HUES64 (cell line): ENCODE data around the gene FAM13A.

ENCODE experiments used
- H3K27ac ChIP-seq: 2 replicates; pipeline ENCODE4 v1.7.0; 2013; ENCODE audit warnings: low read depth, low read length, inconsistent platforms
- H3K27me3 ChIP-seq: 2 replicates; pipeline ENCODE4 v1.6.1; 2013; ENCODE audit warnings: mild to moderate bottlenecking, low read length; ENCODE audit not compliant: insufficient read depth
- H3K36me3 ChIP-seq: 2 replicates; pipeline ENCODE4 v1.6.1; 2013; ENCODE audit warnings: mild to moderate bottlenecking, low read length; ENCODE audit not compliant: insufficient read depth
- H3K4me1 ChIP-seq: 2 replicates; pipeline ENCODE4 v1.6.1; 2013; ENCODE audit warnings: mild to moderate bottlenecking, low read length, moderate library complexity; ENCODE audit not compliant: insufficient read depth
- H3K4me3 ChIP-seq: 2 replicates; pipeline ENCODE4 v1.5.1; 2013; ENCODE audit warnings: mild to moderate bottlenecking, low read length, moderate library complexity
- H3K9ac ChIP-seq: 2 replicates; pipeline ENCODE4 v1.6.1; 2013; ENCODE audit warnings: mild to moderate bottlenecking, low read depth, low read length
- H3K9me3 ChIP-seq: 2 replicates; pipeline ENCODE4 v1.6.1; 2013; ENCODE audit warnings: low read depth, low read length; ENCODE audit not compliant: insufficient read depth
- WGBS: fragments of 150-250, 120-280 bp; methylation state at CpG from one replicate; pipeline ENCODE4 v1.1.7; 2013; ENCODE audit warnings: missing lambda C conversion rate; 5-methylcytosine and 5-hydroxymethylcytosine counted together

FAM13A gene

DNA sequence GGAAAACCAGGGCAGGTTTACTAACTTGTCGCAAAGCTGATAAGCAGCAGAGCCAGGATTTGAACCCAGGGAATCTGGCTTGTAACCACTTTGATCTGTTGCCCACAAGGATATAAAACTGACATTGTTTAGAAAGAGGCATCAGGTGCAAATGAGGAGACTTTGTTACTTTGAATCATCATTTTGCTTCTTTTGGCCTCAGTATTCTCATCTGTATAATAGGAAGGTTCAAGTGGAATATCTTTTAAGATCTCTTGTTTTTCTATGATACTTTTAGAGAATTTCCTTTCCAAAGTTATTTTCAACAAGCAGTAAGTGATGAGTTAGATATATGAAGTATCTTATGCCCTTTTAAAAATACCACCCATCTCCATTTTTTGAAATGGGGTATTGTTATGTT lies 301.5 kb downstream of the FAM13A start:
- 91% methylated on average over 1 of the region's 1 CpG for WGBS
- Histone ChIP-seq H3K27ac (no peak overlapping the region), H3K27me3 (no peaks in the 10 kb centered on the region), H3K4me3 (no peak overlapping the region), H3K36me3 (peaks cover 12% of the 10 kb centered on the region), H3K9me3 (no peaks in the 10 kb centered on the region), H3K9ac (no peak overlapping the region), H3K4me1 (peaks cover 24% of the 10 kb centered on the region)

DNA sequence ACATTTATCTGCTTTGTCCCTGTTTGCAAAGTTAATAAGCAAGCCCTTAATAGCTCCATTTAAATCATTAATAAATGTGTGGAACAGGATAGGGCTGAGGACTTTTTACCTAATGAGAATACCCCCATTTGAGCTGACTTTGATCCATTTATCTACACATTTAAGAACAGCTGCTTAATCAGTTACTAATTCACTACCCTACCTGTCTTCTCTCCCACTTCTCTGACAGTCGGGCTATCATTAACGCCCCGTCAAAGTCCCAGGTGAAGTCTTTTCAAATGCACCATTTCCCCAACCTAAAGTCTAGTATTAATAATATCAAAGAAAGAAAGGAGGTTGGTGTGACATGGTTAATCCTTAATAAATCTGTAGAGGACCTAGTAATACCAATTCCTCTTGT lies 302.2 kb downstream of the FAM13A start:
- peaks cover 19% of the 10 kb centered on the region for H3K36me3 ChIP-seq
- H3K9ac ChIP-seq, result no peak overlapping the region
- no peak overlapping the region for H3K27ac ChIP-seq
- no peak overlapping the region for H3K4me3 ChIP-seq
- no peaks in the 10 kb centered on the region for H3K9me3 ChIP-seq
- 93% methylated on average over 3 of the region's 3 CpGs for WGBS
- H3K4me1 ChIP-seq, result peaks cover 21% of the 10 kb centered on the region
- H3K27me3 ChIP-seq, result no peaks in the 10 kb centered on the region

DNA sequence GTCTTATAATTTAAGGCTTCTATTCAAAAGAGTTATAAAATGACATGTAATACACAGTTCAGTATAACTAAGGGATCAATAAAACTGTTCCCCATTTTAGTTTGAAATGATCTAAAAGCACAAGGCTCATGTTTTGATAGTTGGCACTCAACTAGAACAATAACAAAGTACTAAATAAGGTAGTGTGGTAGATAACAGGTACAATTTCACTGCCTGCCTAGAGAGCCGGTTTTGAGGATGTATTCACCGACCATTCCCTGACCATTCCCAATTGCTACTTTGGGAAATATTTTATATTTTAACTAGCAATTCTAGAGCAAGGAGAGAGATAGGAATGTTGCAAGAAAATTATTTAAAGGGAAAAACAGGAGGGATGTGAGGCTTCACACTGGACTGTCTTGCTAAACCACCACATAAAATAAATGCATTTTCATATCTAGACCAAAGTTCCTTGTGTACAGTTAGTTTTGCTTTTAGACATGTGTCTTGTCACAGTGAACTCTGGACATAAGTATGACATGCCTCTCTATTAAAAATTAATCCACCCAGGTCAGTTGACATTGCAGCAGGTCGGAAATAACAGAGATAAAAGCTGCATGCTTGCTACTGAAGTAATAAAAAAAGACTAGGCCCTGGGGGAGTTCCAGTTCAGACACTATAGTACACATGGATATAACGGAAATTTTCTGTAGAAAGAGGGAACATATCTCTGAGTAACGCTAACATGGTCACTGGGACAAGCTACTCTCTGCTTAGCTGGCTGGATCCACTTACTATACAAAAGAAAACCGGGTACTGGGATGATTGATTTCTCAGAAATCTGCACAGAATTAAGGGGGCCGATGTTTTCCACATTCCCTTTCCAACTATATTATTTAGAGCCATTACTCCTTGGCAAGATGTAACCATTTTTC lies 303.1 kb downstream of the FAM13A start:
- H3K4me3 ChIP-seq, result no peak overlapping the region
- H3K4me1 ChIP-seq, result peaks cover 12% of the 10 kb centered on the region
- H3K9me3 ChIP-seq, result no peaks in the 10 kb centered on the region
- H3K9ac ChIP-seq, result no peak overlapping the region
- 82% methylated on average over 7 of the region's 7 CpGs for WGBS
- H3K36me3 ChIP-seq, result peaks cover 27% of the 10 kb centered on the region
- H3K27ac ChIP-seq, result no peak overlapping the region
- no peaks in the 10 kb centered on the region for H3K27me3 ChIP-seq

DNA sequence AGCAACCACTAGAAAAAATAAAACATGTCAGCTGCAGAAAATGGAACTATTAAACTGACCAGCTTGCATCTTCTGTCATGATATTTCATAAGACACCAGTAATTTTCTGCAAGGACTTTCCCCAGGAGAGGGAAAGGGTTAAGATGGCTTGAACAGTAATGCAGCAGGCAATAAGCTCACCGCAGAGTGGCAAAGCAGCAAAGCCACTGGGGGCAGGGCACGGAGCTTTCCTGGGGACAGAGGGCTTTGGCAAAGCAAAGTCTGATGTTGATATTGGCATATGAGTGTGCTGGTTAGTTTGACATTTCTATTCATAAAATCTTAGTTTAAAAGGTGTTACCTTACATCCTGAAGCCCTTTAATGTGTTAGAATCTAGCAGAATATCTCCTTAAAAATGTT lies 304.2 kb downstream of the FAM13A start:
- Histone ChIP-seq H3K4me3 (no peak overlapping the region), H3K4me1 (peaks cover 4% of the 10 kb centered on the region; the same call in 1 of the 2 replicates), H3K36me3 (peaks cover 37% of the 10 kb centered on the region), H3K27ac (no peak overlapping the region), H3K9ac (no peak overlapping the region), H3K27me3 (no peaks in the 10 kb centered on the region), H3K9me3 (no peaks in the 10 kb centered on the region)
- 74% methylated on average over 2 of the region's 2 CpGs for WGBS

DNA sequence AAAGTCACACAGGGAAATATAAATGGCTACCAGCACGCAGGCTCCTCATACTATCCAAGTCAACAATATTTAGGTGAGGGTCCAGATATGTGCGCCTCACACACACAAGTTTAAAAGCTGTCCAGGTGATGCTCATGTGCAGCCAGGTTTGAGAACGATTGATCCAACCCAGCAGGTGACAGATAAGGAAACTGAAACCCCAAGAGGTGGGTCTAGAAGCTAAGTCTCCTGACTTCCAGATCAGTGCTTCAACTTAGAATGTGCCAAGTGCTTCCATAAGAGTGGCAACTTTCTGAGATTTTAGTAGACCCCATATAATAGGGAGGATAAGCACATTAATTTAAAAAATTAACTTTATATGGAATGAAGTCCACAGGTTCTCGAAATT lies 304.9 kb downstream of the FAM13A start:
- H3K4me1 ChIP-seq, result no peaks in the 10 kb centered on the region
- 94% methylated on average over 3 of the region's 4 CpGs for WGBS
- H3K9me3 ChIP-seq, result no peaks in the 10 kb centered on the region
- peaks cover 43% of the 10 kb centered on the region for H3K36me3 ChIP-seq
- H3K9ac ChIP-seq, result no peak overlapping the region
- no peaks in the 10 kb centered on the region for H3K27me3 ChIP-seq
- no peak overlapping the region for H3K4me3 ChIP-seq
- no peak overlapping the region for H3K27ac ChIP-seq

DNA sequence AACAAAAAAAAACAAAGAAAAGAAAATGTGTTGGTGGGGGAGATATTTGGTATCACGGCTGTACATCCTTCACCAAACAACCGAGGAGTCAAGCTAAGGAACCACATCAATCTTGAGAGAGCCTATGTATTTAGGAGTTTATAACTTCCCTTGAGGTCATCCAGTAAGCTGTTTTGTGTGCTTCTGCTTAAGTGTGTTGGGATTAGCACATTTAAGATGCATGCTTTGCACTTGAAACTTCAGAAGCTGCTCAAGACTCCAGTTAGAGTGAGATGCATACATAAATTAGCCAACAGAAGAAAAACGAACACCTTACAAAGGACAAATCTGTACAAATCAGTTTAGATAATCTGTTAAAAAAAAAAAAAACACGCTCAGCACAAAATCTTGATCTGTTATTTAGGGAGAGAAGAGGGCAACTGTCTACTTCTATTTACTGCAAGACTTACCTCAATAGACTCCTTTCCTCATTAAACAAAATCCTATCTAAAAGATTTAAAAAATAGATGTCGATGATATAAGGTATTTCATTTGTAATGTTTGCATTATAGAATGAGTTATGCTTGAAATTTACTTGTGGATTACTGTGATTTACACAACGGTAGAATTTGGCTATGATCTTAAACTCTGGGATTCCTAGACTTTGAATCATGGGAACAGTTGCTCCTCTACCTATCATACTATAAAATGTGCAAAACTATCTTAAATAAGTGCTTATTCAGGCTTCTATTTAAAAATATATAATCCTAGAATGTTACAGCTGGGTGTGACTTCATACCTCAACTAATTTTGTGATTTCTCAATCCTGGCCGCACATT lies 305.5 kb downstream of the FAM13A start:
- WGBS, result 96% methylated on average over 7 of the region's 7 CpGs
- H3K36me3 ChIP-seq, result peaks cover 49% of the 10 kb centered on the region
- no peaks in the 10 kb centered on the region for H3K9me3 ChIP-seq
- no peaks in the 10 kb centered on the region for H3K4me1 ChIP-seq
- H3K27me3 ChIP-seq, result no peaks in the 10 kb centered on the region
- no peak overlapping the region for H3K9ac ChIP-seq
- no peak overlapping the region for H3K4me3 ChIP-seq
- no peak overlapping the region for H3K27ac ChIP-seq

DNA sequence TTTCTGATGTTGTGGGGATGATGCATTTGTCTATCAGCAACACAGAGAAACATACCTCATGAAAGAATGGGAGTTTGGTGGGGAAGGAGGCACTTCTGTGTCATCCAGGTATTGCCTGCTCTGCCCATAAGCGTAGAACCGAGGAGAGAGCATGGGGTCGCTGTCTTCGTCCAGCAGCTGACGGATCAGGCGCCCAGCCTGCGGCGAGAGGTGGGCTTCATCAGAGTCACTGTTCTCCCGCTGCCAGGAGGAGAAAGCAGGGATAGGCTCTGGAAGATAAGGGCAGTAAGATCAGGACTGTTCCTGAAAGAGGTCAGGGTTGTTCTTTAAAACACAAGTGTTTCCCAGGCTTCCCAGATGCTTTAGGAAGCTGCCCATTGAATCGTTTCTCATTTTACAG lies 306.6 kb downstream of the FAM13A start:
- H3K4me3 ChIP-seq, result no peak overlapping the region
- no peak overlapping the region for H3K27ac ChIP-seq
- H3K36me3 ChIP-seq, result peaks cover 59% of the 10 kb centered on the region
- 97% methylated on average over 10 of the region's 10 CpGs for WGBS
- H3K9ac ChIP-seq, result no peak overlapping the region
- H3K27me3 ChIP-seq, result no peaks in the 10 kb centered on the region
- H3K9me3 ChIP-seq, result no peaks in the 10 kb centered on the region
- no peaks in the 10 kb centered on the region for H3K4me1 ChIP-seq

DNA sequence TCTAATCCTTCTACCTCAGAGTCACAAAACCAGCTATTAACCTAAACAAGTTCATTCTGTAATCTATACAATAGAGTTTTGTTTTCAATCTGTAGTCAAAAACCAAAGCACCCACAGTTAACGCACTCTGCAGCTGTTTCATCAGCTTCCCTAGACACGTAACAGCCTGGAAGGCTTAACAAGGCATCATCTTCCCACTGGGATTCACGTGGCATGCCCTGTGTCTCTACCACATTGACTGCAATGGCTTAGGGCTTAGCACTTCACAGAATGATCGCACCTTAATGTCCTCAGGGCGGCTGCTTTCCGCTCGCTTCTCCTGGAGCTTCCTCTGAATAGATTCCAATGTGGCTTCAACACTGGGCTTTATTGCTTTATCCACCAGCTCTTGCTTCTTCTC lies 309.6 kb downstream of the FAM13A start:
- WGBS, result 94% methylated on average over 7 of the region's 7 CpGs
- Histone ChIP-seq H3K9ac (no peak overlapping the region), H3K4me3 (no peak overlapping the region), H3K9me3 (no peaks in the 10 kb centered on the region), H3K27ac (no peak overlapping the region), H3K4me1 (no peaks in the 10 kb centered on the region), H3K36me3 (peaks cover 72% of the 10 kb centered on the region), H3K27me3 (no peaks in the 10 kb centered on the region)

DNA sequence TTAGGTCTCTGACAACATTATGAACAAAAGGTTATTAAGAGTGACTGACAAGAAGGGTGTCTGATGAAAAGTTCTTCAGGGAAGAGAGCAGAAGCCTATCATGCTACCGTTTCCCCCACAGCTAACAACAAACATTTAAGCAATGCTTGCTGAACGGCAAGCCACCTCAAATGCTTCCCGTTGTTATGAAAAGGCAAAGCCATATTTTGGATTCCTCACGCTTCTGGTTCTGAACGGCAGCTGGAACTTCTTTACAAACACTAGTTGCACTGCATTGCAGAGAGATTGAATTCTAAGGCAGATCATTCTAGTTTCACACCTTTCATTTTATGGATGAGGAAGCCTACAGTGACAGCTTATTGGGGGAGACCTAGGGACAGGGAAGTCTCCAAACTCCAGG lies 310.8 kb downstream of the FAM13A start:
- 93% methylated on average over 5 of the region's 5 CpGs for WGBS
- no peak overlapping the region for H3K27ac ChIP-seq
- H3K4me1 ChIP-seq, result no peaks in the 10 kb centered on the region
- H3K9ac ChIP-seq, result no peak overlapping the region
- no peak overlapping the region for H3K4me3 ChIP-seq
- no peaks in the 10 kb centered on the region for H3K27me3 ChIP-seq
- H3K9me3 ChIP-seq, result no peaks in the 10 kb centered on the region
- peaks cover 69% of the 10 kb centered on the region for H3K36me3 ChIP-seq

DNA sequence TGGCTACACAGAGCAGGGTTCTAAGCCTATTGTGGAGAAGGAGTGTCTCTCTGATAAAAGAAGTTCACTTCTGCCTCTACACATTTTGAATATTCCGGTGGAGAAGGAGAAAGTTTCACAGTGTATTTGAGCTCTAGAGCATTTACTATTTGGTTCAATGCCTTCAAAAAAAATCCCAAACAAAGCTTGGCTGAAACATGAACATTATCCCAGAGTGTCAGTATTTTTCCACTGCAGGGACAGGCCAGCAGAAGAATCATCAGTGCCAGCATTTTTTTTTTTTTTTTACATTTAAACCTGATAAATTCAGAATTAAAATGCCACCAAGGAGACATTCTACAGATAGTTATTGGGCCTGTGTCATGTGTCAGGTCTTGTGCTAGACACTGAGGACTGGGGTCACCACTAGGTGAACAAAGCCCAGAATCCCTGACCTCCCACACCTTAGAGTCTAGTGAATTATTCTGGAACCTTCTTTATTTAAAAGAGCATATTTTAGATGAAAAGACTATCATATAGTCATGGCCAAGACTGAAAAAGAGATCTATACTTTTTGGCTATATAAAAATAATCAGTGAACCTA lies 311.3 kb downstream of the FAM13A start:
- Histone ChIP-seq H3K9ac (no peak overlapping the region), H3K36me3 (peaks cover 67% of the 10 kb centered on the region), H3K27me3 (no peaks in the 10 kb centered on the region), H3K4me1 (no peaks in the 10 kb centered on the region), H3K27ac (no peak overlapping the region), H3K9me3 (no peaks in the 10 kb centered on the region), H3K4me3 (no peak overlapping the region)
- WGBS, result 100% methylated on average over 1 of the region's 1 CpG

DNA sequence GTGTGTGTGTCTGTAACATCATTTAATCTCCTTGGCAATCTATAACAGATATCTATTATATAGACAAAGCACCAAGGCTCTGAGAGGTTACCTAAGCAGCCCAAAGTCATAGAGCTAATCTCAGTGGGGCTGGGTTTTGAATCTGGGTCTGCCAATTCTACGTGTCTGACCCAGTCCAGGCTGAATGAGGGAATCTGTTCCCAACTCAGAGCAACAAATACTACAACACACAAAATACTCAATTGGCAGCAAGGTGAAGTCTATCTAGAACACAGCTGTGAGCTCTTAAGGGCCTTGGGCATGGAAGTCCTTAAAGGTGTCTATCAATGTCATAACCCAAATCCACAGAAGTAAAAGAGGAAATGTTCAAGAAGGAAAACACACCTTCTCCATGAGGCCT lies 311.8 kb downstream of the FAM13A start:
- no peaks in the 10 kb centered on the region for H3K9me3 ChIP-seq
- no peak overlapping the region for H3K4me3 ChIP-seq
- H3K9ac ChIP-seq, result no peak overlapping the region
- H3K27ac ChIP-seq, result no peak overlapping the region
- no peaks in the 10 kb centered on the region for H3K27me3 ChIP-seq
- 83% methylated on average over 1 of the region's 1 CpG for WGBS
- H3K4me1 ChIP-seq, result no peaks in the 10 kb centered on the region
- peaks cover 63% of the 10 kb centered on the region for H3K36me3 ChIP-seq
